Ectodermal cell (in vitro differentiated cells): ENCODE results near the gene DDB1.

Experiments used
- H3K27ac ChIP-seq: 2 replicates; pipeline ENCODE4 v1.7.0; 2013; ENCODE audit warnings: mild to moderate bottlenecking, low read depth, low read length; ENCODE audit not compliant: insufficient read depth, poor library complexity, severe bottlenecking
- H3K27me3 ChIP-seq: 2 replicates; pipeline ENCODE4 v1.7.0; 2013; ENCODE audit warnings: mild to moderate bottlenecking, low read length; ENCODE audit not compliant: insufficient read depth, control insufficient read depth, poor library complexity, severe bottlenecking
- H3K36me3 ChIP-seq: one replicate; pipeline ENCODE4 v1.7.0; 2013; ENCODE audit warnings: low read length; ENCODE audit not compliant: control insufficient read depth, insufficient read depth
- H3K4me1 ChIP-seq: one replicate; pipeline ENCODE4 v1.7.0; 2013; ENCODE audit warnings: low read length; ENCODE audit not compliant: control insufficient read depth, insufficient read depth
- H3K4me3 ChIP-seq: 2 replicates; pipeline ENCODE4 v1.7.0; 2013; ENCODE audit warnings: low read depth, low read length, control low read depth; ENCODE audit not compliant: insufficient read depth
- H3K9me3 ChIP-seq: 2 replicates; pipeline ENCODE4 v1.7.0; 2013; ENCODE audit warnings: mild to moderate bottlenecking, low read length, moderate library complexity; ENCODE audit not compliant: control insufficient read depth
- WGBS, 2 experiments: methylation state at CpG; one replicate each; pipeline ENCODE4 v1.1.7; 2013; ENCODE audit warnings: missing lambda C conversion rate in 2 of 2; 5-methylcytosine and 5-hydroxymethylcytosine counted together

The DDB1 gene

DNA sequence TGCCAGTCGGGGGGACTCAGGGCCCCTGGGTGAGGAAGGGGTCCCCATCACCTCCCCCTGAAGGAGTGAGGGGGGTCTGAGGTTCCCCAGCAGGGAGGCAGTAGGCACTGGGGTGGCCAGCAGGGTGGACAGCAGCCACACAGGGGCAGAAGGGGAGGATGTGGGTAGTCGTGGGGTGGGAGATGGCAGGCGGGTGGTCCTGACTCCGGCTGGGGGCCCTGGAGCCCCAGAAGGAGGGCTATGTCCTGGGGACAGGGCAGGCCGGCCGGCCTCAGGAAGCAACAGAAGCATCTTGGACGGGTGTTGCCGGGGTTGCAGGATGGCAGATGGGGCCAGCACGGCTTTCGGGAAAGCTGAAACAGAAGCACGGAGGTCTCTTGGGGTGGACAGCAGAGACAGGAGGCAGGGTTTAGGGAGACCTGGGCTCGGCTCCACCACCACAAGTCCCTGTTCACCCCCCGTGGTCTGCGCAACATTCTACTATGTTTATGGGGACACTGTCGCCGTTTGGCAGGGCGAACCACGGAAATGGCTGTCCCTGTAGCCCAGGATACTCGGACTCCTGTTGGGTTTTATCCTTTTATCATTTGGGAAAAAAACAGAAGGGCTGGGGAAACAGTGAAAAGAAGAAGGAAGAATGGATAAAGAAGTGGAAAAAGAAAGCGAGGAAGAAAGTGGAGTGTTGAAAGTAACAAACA lies 51.9 kb downstream of the DDB1 start:
- H3K4me3 ChIP-seq = no peak overlapping the region
- H3K27ac ChIP-seq = no peak overlapping the region
- WGBS, 2 experiments = 90 to 91% methylated on average over 20 of the region's 20 CpGs
- H3K9me3 ChIP-seq = no peaks in the 10 kb centered on the region
- H3K27me3 ChIP-seq = no peaks in the 10 kb centered on the region
- peaks cover 10% of the 10 kb centered on the region for H3K36me3 ChIP-seq
- H3K4me1 ChIP-seq = peaks cover 2% of the 10 kb centered on the region

DNA sequence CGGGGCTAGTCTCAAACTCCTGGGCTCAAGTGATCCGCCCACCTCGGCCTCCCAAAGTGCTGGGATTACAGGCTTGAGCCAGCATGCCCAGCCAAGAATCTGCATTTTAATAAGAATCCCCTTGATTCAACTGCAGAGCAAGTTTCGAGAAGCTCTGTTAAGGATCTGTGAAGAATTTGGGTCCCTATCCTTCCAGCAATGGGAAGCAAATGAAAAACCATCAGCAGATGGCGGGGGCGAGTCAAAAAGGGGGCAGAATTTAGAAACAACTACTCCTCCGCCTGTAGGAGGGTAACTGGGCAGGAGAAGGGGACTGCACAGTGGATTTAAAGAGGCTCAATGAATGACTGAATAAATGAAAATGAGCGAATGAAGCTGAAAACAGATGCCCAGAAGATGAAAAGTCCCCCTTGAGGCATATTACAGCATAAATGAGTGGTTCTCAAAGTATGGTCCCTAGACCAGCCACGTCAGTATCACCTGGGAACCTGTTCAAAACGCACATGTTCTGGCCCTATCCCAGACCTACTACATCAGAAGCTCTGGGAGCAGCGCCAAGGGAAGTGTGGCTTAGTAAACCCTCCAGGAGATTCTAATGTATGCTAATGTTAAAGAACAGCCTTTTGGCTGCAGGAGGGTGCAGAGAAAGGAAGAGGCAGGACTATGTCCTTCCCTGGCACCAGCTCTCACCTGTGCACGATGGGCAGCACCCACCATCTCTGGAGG lies 52.8 kb downstream of the DDB1 start:
- Histone ChIP-seq H3K4me1 (peaks cover 2% of the 10 kb centered on the region), H3K4me3 (no peak overlapping the region), H3K9me3 (no peaks in the 10 kb centered on the region), H3K36me3 (peaks cover 1% of the 10 kb centered on the region), H3K27ac (no peak overlapping the region), H3K27me3 (no peaks in the 10 kb centered on the region)
- WGBS, 2 experiments = 76 to 78% methylated on average over 12 of the region's 12 CpGs

DNA sequence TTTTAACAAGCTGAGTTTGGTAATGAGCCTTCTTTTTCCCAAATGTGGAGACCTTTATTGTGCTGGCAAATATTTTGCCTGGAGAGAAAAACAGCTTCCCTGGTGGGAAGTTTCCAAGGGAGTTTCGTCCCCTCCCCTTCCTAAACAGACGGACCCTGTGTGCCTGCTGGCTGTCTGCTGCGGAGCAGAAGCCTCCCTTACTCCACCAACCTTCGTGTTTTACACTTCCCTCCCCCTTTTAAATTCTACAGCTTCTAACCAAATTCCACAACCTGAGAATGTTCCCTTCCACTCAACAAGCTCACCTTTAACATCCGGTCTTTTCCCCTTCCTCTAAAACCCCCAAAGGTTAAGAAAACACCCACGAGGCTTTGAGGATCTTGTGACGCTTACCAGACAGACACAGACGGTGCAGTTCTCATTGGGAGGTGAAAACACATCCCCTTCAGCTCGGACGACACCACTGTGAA lies 54.9 kb downstream of the DDB1 start:
- Histone ChIP-seq H3K36me3 (no peaks in the 10 kb centered on the region), H3K27ac (no peak overlapping the region), H3K4me3 (no peak overlapping the region), H3K4me1 (peaks cover 5% of the 10 kb centered on the region), H3K27me3 (no peaks in the 10 kb centered on the region), H3K9me3 (no peaks in the 10 kb centered on the region)
- WGBS, 2 experiments = 61 to 65% methylated on average over 10 of the region's 10 CpGs

DNA sequence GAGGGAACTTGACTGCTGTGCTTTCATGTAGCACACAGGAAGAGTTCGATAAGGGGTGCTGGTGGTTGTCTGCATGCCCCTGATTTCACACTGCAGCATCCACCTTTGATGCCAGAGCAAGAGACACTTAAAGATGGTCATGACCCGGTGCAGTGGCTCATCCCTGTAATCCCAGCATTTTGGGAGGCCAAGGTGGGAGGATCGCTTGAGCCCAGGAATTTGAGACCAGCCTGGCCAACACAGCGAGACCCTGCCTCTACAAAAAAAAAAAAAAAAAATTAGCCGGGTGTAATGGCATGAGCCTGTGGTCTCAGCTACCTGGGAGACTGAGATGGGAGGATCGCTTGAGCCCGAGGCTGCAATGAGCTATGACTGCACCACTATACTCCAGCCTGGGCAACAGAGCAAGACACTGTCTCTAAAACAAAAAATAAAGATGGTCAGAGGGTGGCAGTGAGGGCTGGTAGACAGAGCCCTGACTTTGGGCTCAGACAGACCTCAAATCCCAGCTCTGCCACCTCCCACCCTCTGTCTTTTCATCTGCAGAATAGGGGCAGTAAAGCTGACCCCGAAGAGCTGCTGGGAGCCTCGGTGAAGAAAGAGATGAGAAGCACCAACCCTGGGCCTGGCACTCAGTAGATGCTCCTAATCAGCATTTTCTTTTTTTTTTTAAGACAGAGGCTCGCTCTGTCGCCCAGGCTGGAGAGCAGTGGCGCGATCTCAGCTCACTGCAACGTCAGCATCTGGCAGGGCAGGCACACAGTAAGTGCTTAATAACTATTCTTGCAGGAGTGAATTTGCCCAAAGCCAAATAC lies 55.5 kb downstream of the DDB1 start:
- no peak overlapping the region for H3K4me3 ChIP-seq
- no peaks in the 10 kb centered on the region for H3K27me3 ChIP-seq
- H3K27ac ChIP-seq = no peak overlapping the region
- H3K9me3 ChIP-seq = no peaks in the 10 kb centered on the region
- WGBS, 2 experiments = 83 to 86% methylated on average over 14 of the region's 14 CpGs
- peaks cover 5% of the 10 kb centered on the region for H3K4me1 ChIP-seq
- H3K36me3 ChIP-seq = no peaks in the 10 kb centered on the region

DNA sequence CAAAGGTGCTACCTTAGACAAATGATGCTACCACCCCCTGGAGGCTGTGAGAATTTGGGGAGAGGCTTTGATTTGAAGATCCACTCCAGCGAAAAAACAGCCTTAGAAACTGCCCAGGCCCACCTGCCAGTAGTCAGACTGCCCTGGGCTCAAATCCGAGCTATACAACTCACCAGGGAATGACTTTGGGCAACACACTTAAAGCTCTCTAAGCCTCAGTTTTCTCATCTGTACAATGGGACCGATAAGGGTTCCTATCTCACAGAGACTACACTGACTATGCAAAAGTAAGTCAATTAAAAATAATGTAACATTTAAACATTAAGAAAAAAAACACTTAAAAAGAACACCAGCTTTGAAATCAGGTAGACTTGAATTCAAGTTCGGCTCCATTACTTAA lies 57.7 kb downstream of the DDB1 start:
- Histone ChIP-seq H3K9me3 (no peaks in the 10 kb centered on the region), H3K4me3 (no peak overlapping the region), H3K27me3 (no peaks in the 10 kb centered on the region), H3K4me1 (peaks cover 5% of the 10 kb centered on the region), H3K36me3 (peaks cover 4% of the 10 kb centered on the region), H3K27ac (no peak overlapping the region)
- WGBS, 2 experiments = 91 to 93% methylated on average over 4 of the region's 4 CpGs

DNA sequence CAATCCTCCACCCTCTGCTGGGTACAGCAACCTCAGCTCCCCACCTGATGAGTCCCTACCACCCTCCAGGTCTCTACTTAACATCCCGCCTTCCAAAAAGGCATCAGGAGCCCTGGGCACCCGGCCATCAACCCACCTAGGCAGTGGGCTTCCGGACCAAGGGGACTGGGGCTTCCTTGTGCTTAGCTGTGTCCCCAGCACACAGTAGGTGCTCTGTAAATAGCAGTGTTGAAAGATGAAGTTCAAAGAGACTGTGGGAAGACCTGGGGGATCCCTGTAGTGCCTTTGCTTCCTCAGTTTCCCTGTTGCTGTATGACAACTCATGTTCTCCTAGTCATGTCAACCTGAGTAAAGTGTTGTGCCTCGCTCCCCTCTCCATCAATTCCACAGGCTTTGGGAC lies 58.8 kb downstream of the DDB1 start:
- no peak overlapping the region for H3K27ac ChIP-seq
- no peak overlapping the region for H3K4me3 ChIP-seq
- H3K4me1 ChIP-seq = peaks cover 5% of the 10 kb centered on the region
- WGBS, 2 experiments = 92 to 94% methylated on average over 4 of the region's 4 CpGs
- no peaks in the 10 kb centered on the region for H3K27me3 ChIP-seq
- H3K36me3 ChIP-seq = peaks cover 4% of the 10 kb centered on the region
- H3K9me3 ChIP-seq = no peaks in the 10 kb centered on the region

DNA sequence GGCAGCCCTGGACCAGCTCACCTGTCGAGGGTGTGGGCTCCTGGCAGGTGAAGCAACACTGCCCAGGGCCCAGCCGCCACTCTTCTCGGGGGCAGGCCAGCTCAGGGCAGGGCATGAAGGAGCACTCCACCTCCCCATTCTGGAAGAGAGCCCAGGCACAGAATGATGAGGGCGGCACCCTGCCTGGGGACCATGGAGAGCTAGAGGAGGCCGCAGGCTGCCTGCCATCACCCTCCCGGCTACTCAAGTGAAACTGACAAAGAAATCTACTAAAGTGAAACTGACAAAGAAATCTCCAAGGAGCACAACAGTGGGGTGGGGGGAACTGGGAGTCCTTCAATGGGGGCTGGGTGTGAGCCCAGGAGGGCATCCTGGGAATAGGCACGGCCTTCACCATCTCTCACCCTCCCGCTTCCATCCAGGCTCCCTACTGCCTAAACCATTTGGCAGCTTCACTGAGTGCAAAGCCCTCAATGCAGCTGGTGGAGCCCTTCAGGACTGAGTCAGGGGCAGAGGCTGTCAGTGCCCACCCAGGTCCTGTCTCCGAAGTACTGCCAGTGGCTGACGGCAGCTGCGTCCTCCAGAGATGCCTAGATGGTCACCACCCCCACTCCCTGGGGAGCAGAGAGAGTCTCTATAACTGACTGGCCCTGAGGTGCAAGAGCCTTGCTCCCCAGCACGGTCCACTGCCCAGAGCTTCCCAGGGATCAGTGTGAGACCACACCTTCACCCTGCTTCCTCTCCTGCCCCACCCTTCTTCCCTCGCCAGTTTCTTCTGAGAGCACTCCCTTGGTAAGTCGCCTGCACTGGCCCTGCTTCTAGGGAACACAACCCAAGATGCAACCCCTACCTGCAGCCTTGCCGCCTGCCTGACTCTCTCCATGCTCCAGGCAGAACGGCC lies 59.5 kb downstream of the DDB1 start:
- Histone ChIP-seq H3K4me3 (no peak overlapping the region), H3K27ac (no peak overlapping the region), H3K27me3 (no peaks in the 10 kb centered on the region), H3K9me3 (no peaks in the 10 kb centered on the region), H3K36me3 (peaks cover 4% of the 10 kb centered on the region), H3K4me1 (peaks cover 5% of the 10 kb centered on the region)
- WGBS, 2 experiments = 86% methylated on average over 16 of the region's 16 CpGs

DNA sequence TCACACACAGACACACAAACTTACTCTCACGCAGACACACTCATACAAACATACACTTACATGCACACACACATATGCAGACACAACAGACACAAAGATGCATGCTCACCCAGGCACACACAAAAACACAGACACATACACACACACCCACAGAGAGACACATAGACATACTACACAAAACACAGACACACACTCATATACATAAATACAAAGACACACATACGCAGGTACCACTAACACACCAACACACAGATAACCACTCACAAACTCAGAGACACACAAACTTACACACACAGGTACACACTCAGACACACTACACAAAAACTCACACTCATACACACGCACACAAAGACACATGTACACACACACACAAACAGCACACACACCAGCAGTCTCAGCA lies 60.2 kb downstream of the DDB1 start:
- WGBS, 2 experiments = 89 to 91% methylated on average over 3 of the region's 3 CpGs
- H3K4me1 ChIP-seq = peaks cover 3% of the 10 kb centered on the region
- peaks cover 4% of the 10 kb centered on the region for H3K36me3 ChIP-seq
- no peaks in the 10 kb centered on the region for H3K27me3 ChIP-seq
- no peak overlapping the region for H3K4me3 ChIP-seq
- no peaks in the 10 kb centered on the region for H3K9me3 ChIP-seq
- no peak overlapping the region for H3K27ac ChIP-seq

DNA sequence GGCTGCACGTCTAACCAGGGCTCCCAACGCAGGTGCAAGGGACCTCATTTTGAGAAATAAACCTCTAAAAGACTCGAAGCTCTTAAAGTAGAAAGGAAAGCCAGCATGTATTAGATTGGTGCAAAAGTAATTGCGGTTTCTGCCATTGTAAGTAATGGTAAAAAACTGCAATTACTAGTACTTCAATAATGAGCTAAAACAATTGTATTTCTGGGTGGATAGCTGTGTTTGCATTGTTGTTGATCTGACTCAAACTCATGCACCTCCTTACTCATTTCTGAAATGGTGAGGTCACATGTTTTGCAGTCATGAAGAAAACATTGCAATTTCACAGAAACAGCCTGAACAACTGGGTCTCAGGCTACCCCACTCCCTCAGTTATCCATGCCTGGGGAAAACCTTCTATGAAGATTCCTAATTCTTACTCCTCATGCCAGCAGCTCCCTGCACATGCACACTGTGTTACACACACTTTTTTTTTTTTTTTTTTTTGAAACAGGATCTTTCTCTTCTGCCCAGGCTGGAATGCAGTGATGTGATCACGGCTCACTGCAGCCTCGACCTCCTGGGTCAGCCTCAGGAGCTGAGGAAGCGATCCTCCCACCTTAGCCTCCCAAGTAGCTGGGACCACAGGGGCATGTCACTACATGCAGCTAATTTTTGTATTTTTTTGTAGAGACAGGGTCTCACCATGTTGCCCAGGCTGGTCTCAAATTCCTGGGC lies 62.4 kb downstream of the DDB1 start:
- 93 to 94% methylated on average over 7 of the region's 7 CpGs for WGBS, 2 experiments
- H3K4me1 ChIP-seq = peaks cover 3% of the 10 kb centered on the region
- no peak overlapping the region for H3K4me3 ChIP-seq

More for the DNA sequence above, 62.4 kb downstream of the DDB1 start:
- H3K27me3 ChIP-seq = no peaks in the 10 kb centered on the region
- peaks cover 4% of the 10 kb centered on the region for H3K36me3 ChIP-seq
- no peaks in the 10 kb centered on the region for H3K9me3 ChIP-seq
- H3K27ac ChIP-seq = no peak overlapping the region
